ENCODE data around the gene TMEM269.

TMEM269 gene, protein sequence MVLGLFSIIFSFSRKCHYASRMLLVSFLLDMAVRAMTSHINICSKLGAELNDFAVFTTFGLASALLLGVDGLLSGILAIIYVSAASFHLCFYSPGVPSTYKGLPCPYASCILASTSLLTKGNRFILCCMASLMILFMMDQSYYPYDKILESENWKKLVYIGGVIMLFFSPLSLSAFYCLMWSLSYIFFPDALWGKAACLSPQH

GRCh38 chr1:42784946-42785693 lies at the start of gene TMEM269:
TMEM269 (plus strand) TSS chr1:42784991; CDS start chr1:42789894, 4,903 bp downstream.
- DNase-seq, result peak; percentile 43

- no peak for DNase-seq
Measured at GRCh38 chr1:42735056-42735455, 49.7 kb upstream of the TMEM269 start.

DNA sequence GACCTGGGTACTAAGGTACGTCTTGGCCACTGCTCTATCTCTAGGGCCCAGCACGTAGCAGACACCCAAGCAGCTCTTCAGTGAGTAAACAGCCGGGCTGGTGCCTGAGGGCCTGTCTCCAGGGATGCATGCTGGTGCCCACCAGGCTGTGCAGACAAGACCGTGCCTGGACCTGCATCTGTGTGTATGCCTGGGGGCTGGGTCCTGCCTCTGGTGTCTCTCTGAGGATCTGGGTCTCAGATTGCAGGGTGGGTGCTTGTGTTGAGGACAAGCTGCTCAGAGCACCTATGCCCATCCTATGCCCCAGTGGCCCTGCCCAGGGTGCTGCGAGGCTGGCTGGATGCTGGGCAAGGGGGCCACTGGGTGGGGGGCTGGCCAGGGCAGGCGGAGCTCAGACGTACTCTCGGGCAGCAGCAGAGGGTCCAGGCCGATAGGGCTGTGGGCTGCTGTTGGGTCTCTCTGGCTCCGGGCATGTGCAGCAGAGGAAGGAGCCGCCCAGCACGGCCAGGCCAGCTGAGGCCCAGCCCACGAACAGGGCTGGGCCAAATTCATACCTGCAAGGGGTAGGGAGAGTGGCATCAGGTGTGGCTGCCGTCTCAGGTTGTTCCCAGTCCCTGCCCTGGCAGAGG lies 49.2 kb upstream of the TMEM269 start:
- DNase-seq, result no peak

- no peak for DNase-seq
Measured at GRCh38 chr1:42736152-42736551, 48.6 kb upstream of the TMEM269 start.

GRCh38 chr1:42736571-42737200 lies 48.1 kb upstream of the TMEM269 start:
- DNase-seq, result no peak

- DNase-seq, result no peak
Measured at GRCh38 chr1:42737257-42737656, 47.5 kb upstream of the TMEM269 start.

GRCh38 chr1:42737986-42738677 lies 46.7 kb upstream of the TMEM269 start:
- DNase-seq, result no peak

- no peak for DNase-seq
Measured at GRCh38 chr1:42738678-42739226, 46.0 kb upstream of the TMEM269 start.

- DNase-seq, result no peak
Measured at GRCh38 chr1:42739753-42740700, 44.8 kb upstream of the TMEM269 start, which contains the start of gene CLDN19. CLDN19 (minus strand) TSS chr1:42740236; CDS start chr1:42740063, 173 bp downstream.

DNA sequence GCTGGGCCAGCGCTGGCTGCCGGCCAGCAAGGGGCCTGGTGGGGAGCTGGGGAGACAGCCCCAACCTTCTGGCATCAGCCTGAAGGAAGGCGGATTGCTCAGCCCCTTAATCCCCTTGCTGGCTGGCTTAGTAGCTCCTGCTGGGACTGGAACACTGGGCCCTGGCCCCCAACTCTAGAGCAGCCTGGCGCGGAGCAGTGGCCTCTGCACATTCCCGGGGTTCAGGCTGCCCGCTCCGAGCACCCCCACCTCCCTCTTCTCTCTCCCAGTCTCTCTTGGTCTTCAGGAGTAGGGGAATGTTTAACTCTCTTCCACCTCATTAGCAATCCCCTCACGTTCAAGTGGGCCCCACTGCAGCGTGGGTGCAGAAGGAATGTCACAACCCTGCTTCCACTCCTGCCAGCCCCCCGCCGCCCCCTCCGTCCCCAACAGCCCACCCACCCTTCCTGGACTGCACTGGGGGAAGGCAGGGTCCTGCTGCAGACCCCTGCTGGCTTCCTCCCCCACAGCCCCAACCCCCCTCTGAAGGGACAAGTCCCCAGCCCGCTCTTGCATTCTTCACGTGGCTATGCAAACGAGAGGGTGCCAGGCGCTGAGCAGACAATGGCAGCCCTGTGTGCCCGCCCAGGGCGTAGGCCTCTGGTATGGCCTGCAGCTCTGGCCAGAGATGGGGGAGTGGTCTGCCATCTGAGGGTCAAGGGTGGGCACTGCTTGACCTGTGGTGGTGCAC lies 43.8 kb upstream of the TMEM269 start:
- DNase-seq, result no peak

- no peak for DNase-seq
Measured at GRCh38 chr1:42741706-42742105, 43.1 kb upstream of the TMEM269 start.

GRCh38 chr1:42742141-42742540 lies 42.6 kb upstream of the TMEM269 start:
- no peak for DNase-seq

DNA sequence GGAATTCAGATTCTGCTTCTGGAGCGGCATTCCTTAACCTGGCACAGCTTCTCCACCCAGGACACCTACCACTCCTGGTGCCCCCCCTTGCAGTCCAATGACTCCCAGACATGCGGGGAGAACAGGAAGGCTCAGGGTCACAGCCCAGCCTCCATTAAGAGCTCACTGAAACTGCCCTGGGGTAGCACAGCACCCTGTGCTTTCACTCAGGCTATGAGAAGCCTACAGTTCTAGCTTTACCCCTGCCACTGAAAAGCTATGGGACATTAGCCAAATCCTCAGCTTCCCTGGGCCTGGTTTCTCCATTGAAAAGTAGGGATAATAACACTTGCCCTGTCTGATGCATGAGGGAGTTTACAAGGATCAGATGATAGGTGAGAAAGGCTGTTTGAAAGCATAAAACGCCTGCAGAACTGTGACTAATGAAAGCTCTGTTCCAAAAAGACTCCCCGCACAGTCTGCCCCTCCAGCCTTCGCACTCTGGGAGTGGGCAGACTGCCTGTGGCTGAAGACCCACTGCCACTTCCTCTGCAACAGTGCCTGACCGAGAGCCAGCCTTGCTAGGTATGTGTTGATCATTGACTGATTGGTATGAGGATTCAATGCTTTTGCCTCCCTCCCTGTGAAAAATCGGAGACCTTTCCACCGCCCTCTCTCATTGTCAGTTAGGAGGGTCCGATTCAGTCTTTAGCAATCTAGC lies 42.0 kb upstream of the TMEM269 start:
- no peak for DNase-seq

DNA sequence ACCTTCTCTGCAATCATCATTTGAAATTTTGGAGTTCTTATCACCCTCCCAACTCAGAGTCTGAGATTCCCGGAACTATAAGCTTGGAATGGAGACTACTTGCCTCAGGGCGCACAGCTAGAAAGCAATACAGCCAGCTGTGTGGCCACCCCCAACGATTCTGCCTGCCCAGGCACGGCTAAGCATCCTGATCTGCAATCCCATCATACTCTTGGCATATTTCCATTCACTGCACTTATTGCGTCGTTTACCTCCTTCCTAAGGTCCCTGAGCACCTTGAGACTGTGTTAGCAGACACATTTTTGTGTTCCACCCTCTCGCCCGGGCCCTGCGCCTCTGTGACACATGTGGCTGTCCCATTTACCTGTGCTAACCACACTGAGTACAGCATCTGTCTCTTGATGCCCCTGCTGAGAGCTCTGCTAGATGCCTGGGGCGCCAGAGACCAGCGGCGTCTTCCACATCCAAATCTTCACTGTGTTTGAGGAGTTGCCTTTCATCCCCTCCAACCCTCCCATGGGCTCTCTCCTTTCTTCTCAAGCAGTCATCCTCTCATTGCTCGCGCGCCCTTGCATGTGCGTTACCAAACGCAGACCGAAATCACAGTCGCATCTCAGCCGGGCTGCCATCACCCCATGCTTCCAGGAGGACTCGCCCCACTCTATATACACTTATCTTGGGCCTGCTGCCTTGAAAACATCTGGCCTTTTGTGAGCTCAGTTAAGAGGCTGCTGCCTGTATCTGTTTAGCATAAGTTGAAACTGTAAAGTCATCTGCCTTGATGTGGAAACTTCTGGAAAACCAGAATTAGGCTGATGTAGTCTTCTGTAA lies 41.3 kb upstream of the TMEM269 start:
- no peak for DNase-seq

DNA sequence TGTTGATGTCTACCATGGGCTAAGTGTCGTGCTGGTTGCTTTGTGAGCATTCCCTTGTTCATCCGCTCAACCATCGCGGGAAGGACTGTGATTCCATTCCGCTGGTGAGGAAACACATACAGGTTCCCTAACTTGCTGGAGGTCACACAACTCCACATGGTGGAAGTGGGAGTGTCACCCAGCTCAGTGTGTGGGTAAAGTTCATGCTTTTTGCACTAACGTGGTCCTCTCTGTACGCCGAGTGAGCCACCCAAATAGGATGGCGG lies 40.7 kb upstream of the TMEM269 start:
- DNase-seq, result no peak

- DNase-seq, result no peak
Measured at GRCh38 chr1:42745851-42746250, 38.9 kb upstream of the TMEM269 start.

DNA sequence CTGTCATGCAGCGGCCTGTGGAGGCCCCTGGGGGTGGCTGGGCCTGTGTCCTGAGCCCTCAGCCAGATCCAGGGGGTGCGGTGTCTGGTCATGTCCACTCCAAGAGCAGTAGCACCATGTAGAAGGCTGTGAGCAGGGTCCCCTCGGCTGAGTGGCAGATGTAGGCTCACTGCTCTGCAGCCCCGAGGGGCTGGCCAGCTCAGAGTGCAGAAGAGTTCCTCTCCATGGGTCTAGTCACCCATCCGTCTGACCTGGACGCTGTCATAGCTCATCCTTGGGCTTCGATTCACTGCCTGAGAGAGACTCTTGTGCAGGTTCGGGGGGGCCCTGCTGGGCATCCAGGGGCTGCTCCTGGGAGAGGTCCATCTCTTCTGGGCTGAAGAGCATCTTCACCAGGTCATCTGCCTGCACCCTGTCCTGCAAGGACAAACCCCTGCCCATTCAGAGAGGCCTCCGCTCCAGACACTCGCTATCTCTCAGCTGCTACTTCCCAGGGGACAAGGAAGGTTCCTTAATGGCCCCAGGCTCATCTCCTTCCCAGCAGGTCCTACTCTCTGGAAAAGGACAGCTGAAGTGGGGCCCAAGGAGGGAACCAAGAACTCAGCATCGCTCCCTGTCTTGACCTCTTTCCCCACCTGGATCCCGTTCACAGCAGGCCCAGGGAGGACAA lies 38.2 kb upstream of the TMEM269 start:
- DNase-seq, result no peak

DNA sequence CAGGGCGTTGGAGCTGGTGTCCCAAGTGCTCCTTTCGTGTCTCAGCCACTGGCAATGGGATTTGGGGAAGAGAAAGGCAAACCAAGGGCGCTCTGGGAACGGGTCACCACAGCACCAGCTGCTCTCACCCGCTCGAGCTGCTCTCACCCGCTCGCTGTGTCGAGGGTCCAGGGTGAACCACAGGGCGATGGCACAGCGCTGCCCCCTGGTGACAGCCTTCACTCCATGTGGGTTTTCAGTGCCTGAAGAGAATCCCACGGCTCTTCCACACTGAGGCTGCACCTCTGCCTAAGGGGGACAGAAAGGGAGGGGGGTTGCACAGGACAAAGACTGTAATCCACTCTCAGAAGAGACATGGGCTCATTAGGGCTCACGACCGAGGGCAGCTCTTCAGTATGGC lies 37.7 kb upstream of the TMEM269 start:
- DNase-seq, result peak; percentile 48

DNA sequence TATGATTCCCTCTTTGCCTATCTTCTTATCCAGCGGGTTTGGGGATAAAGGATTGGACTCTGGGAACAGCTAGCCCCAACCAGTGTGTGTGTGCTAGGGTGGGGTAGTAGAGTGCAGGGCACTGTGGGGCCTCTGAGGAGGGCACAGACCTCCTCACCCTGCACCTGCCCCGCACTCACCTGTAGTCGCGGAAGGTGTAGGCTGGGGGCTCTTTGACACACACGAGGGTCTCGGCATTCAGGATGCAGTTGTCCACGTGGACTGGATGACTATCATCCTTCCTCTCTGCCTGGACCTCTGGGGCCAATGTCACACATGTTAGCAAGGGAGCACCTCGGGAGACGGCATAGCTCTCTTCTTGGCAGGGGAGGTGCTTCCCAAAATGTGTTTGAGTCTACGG lies 36.8 kb upstream of the TMEM269 start:
- no peak for DNase-seq

Data from CD4-positive, alpha-beta T cell treated with Interleukin-17A for 1 hour (primary cell).